ENCODE data around the gene NRP2.

NRP2 gene

DNA sequence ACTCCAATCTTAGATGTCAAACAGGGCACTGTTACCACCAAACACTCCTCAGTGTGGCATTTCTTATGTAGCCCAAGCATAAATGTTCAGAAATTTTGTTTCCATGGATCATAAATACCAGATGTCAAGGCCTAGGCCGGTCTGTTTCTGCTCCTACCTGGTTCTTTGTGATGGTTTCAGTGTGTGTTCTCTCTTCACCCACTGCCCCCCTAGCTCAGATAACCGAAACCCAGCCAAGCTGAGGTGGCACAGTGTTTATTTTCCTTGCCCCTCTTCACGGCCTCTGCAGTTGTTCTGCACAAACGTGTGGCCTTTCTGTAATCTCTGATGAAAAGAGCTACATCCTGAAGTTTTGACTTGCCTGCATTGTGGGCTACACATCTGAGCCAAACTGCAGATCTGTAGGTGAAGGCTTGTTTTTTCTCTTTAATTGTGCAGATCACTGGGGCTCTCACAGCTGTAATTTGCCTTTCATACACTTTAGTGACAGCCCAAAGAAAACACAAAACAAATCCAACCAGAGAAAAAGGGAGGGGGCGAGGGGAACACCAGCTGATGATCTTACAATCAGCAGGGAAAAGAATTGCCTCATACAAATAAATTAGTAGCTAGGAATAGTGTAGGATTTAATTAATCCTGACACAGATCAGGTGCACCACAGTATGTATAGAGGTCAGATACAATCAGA, 99.1 kb downstream of the NRP2 start:
- peak; percentile 5 for DNase-seq

- DNase-seq = peak; percentile 12
These were observed 100.6 kb downstream of the NRP2 start for GRCh38 chr2:205782941-205783340.

- DNase-seq = no peak
These were observed 101.7 kb downstream of the NRP2 start for GRCh38 chr2:205783872-205784499.

DNA sequence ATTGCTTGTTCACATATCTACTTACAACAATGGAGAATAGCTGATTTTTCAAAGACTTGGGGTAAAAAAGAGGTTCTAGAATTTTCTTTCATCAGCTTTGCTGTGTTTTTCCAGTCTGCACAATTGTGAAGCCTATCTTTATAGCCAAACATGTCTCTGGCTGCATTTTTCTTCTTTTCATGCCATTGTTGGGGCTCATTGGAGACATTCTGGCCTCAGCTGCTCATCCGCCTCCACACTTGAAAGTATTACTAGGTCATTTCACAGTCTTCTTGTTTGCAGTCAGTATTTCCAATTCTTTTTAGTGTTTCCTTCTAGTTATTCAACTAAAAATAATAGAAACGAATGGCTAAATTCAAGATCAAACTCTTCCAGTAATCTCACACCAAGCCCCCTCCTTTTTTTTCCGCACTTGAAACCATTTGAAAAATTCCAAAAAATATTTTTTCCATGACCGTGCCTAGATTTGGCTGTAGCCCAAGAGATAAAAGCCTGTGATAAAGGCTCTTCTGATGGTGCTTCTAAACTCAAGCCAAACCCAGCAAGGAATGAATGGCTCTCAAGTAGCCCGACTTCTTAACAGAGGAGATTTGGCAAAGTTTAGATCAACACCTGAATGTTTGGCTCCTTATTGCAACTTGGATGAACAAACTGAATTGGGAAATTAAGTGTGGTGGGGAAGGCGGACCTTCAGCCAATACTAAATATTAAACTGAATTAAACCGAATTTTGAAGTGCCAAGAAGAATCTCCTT, 103.4 kb downstream of the NRP2 start:
- DNase-seq = no peak

- DNase-seq = no peak
These were observed 104.7 kb downstream of the NRP2 start for GRCh38 chr2:205786976-205787375.

DNA sequence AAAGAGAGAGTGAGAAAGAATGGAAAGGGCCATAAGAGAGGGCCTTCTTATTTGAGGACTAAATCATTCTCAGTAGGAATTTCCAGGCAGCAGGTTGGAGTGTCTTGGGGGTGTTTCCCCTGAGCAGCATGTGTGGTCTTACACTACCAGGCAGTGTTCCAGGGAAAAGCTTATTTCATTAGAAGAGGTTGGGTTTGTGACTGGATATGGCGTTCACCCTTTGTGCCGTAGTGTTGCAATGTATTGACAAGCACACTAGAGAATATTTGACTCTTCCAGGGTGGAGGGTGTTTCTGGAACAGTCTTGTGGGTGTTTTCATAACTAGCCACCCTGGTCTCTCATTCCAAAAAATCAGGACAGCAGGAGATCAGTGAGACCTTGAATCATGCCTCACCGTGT, 105.5 kb downstream of the NRP2 start:
- no peak for DNase-seq

DNA sequence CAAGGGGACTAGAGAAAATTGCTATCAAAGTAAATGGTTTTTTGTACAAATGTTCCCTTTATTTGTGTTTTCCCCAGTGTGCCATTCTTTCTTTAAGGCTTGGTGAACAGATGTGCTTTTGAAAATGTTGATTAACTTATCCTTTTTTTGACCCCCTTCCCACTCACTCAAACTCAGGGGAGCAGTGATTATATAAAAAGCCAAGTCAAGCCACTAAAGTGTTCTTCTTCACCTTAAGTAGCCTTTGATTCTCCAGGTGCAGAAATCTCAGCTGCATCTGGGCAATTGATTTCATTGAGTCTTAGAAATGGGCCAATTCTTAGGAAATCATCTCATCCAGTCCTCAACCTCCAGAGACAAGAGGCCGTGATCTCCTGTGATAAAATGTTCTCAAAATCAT, 107.6 kb downstream of the NRP2 start:
- no peak for DNase-seq

DNA sequence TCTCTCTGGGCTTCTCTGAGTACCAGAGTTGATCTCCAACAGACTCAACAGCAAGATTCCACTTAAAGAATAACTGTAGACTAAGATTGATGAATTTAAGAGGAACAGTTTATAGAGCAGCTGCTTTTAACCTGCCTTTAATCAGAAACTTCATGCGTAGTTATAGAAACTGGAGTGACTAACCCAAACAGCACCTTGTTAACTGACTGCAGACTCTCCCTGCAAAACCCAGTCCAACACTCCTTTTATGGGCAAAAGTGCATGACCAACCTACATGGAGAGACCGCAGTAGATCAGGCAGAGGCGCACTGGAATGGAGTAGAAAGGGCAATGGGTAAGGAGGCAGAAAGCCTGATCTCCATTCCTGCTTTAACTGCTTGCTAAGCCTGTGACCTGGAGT, 110.6 kb downstream of the NRP2 start:
- DNase-seq = no peak

GRCh38 chr2:205796805-205797313, 114.6 kb downstream of the NRP2 start:
- no peak for DNase-seq

DNA sequence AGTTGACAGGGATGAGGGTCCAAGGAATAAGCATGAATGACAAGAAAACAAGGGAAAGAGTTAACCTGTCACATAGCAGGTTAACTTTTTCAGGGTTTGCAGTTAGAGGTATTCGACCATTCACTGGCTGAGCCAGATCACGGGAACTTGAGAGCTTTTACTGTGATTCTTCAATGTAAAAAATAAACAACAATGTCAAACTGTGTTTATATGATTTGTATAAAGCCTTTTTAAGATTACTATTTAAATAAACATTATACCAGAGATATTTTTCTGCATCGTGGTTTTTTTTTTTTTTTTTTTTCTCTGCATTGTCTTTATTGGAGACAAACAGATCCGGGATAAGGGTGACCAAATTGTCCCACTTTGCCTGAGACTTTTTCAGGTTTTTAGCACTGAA, 115.6 kb downstream of the NRP2 start:
- DNase-seq = no peak

DNA sequence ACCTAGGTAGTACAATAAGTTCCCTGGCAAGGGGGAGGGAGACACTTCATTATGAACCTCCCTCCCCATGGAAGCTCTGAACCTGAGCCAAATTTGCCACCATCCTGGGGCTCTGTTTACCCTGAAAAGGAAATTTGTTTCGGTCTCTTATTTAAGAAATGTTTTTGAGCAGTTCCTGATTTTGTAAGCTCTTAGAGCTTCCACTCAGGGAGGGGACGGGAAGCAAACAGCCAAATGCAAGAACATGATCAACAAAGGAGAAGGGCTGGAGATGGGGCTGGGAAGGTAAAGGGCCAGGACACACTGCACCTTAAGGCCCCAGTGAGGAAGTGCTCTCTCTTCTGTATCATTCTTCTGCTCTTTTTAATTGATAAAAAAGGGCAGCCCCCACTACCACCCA, 117.9 kb downstream of the NRP2 start:
- DNase-seq = no peak

DNA sequence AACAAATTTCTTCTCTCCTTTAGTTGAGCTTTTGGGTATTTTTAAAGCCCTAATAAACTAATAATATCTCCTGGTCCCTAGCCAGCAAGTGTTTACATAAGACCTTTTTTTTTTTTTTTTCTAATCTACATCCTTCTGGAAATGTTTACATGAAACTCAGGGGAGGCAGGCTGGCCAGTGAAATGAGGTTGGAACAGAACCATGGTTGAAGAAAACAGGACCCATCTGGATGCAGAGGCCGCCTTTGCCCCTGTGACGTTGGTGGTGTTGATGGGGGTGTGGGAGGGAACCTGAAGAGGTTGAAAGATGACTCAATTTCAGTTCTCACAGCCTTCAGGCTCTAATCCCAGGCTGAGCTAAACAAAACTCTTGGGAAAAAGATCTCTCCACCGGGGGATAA, 118.5 kb downstream of the NRP2 start:
- DNase-seq = no peak

DNA sequence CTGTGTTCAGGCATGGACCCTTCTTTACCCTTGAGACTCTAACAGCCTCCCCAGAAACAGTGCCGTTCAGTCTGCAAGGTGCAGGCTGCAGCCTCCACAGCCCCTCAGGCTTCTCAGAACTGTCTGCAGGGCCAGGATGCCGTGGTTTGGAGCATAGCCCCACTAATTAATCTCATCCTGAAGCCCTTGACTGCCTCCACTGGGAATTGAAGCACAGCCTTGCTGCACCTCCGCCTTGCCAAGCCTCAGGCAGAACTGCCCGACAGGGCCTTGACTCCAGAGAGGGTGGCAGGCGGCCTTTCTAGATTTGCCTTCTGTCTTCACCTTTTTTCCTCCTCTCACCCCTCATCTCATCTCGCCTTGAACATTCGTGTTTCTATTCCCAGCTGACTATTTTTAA, 119.8 kb downstream of the NRP2 start:
- no peak for DNase-seq

GRCh38 chr2:205802941-205803340, 120.6 kb downstream of the NRP2 start:
- no peak for DNase-seq

DNA sequence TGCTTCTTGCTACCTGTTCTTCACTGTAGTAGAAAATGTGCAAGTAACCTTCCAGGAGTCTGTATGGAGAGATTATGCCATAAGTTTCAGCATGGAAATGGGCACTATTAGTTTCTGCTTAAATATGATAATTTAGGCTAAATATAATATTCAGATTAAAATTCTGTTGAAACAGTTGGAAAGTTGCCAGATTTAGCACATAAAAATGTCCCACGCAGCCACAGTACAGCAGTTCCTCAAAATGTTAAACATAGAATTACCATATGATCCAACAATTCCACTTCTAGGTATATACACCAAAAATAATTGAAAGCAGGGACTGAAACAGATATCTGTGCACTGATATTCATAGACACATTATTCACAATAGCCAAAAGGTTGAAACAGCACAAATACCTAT, 121.2 kb downstream of the NRP2 start:
- no peak for DNase-seq

DNA sequence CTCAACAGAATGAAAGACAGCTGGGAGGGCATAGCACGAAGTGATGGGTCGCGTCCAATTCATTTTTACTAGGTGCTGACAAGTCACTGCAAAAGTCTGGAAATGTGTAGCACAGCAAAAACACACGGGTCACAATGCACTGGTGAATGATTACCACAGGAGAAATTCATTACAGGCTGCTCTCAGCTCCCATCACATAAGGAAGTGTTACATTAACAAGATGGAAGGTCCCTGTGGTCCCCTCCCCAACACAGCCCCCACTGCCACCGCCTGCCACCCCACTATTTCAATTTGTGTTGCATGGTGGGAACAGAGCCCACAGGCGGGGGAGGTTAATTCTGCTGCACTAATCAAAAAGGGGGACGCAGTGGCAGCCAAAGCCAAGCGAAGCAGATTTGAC, 122.8 kb downstream of the NRP2 start:
- no peak for DNase-seq

- DNase-seq = no peak
These were observed 124.0 kb downstream of the NRP2 start for GRCh38 chr2:205806143-205806905.

GRCh38 chr2:205807229-205807628, 124.9 kb downstream of the NRP2 start:
- DNase-seq = no peak

GRCh38 chr2:205807758-205808157, 125.5 kb downstream of the NRP2 start:
- DNase-seq = no peak

GRCh38 chr2:205808486-205809121, 126.3 kb downstream of the NRP2 start:
- DNase-seq = no peak

GRCh38 chr2:205811387-205811786, 129.1 kb downstream of the NRP2 start:
- no peak for DNase-seq

DNA sequence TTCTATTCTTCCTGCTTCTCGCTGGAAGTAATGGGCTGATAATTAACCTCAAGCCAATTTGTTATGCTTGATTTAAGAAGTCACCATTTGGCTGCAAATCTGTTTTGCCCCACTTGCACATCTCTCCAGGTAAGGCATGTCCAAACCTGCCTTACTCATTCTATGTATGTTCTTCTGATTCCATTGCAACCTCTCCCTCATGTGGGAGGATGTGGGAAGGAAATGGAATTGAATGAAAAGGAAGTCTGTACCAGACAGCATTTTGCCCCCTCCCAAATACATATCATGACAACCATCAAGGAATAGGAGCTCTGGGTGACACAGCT, 131.7 kb downstream of the NRP2 start:
- no peak for DNase-seq

DNA sequence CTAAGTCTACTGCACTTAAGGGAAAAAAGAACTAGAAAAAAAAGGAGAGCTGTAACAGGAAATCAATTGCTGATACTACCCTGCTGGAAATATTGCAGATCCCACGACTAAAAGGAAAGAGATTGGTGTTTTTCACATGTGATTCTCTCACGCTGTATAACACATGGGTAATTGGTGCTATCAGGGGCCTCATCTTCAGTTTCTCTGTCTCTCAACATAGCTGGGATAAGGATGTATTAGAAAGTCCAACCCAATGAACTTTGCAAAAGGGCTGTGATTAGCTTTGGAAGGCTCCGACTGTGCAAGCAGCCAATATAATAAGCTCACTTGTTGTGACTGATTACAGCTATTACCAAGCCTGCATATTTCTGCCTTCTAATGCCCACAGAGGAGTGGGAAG, 133.4 kb downstream of the NRP2 start:
- no peak for DNase-seq

Measured in left hindlimb (tissue), 1 donor.